ENCODE results near the gene B3GLCT. TPM values are rescaled to one million over a fixed set of nuclear protein-coding genes. Genes with fewer than 3 reads are reported as not detected.

B3GLCT gene
- total and polyA plus RNA-seq, 4 donors: 0.88 to 8.3 (median 4.9) TPM

DNA sequence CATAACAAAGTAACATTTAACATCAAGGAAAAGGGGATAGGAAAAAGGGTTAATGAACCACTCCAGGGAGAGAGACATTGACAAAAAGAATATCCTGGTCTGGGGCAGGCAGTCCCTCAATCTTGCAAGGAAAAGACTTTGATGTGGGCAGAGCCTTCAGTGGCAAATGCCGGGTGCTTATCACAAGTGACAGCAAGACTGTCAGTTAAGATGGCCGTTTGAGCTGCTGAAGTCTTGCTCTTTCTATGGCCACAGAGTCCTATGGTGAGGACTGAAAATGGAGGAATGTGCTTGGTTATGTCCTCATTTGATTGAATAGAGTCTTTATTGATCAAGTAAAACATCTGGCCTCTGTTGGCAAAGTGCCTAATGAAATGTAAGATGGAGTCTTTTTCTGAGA lies 112.1 kb downstream of the B3GLCT start:
- Histone ChIP-seq H3K36me3 (ENCODE audit: control insufficient read depth in 1 of 2, insufficient read depth in 2 of 2, low read length in 1 of 2) (no peaks in the 10 kb centered on the region), H3K4me3 (ENCODE audit: low read length in 2 of 2) (no peak overlapping the region), H3K4me1 (ENCODE audit: control insufficient read depth in 1 of 2, insufficient read depth in 2 of 2, low read length in 2 of 2) (no peaks in the 10 kb centered on the region), H3K9me3 (ENCODE audit: control insufficient read depth, low read length) (peaks cover 3% of the 10 kb centered on the region), H3K27ac (ENCODE audit: low read depth in 1 of 2, low read length in 2 of 2) (no peak overlapping the region), H3K27me3 (ENCODE audit: control insufficient read depth in 1 of 2, insufficient read depth in 2 of 2, low read length in 1 of 2) (no peaks in the 10 kb centered on the region)
- ATAC-seq (ENCODE audit: low FRiP score) (no peak), DNase-seq (no peak)
- WGBS, 2 donors: 64 to 70% methylated on average over 2 of the region's 2 CpGs
- intact Hi-C loops (cut with DNase I): no loop called here

DNA sequence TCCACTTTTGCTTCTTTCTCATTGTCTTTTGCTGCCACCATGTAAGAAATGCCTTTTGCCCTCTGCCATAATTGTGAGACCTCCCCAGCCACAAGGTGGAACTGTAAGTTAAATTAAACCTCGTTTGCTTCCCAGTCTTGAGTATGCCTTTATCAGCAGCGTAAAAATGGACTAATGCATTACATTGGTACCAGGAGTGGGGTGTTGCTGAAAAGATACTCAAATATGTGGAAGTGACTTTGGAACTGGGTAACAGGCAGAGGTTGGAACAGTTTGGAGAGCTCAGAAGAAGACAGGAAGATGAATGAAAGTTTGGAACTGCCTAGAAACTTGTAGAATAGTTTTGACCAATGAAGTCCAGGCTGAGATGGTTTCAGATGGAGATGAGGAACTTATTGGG lies 115.2 kb downstream of the B3GLCT start:
- ATAC-seq (ENCODE audit: low FRiP score) (no peak), DNase-seq (no peak)
- Histone ChIP-seq H3K4me3 (ENCODE audit: low read length in 2 of 2) (no peak overlapping the region), H3K36me3 (ENCODE audit: control insufficient read depth in 1 of 2, insufficient read depth in 2 of 2, low read length in 1 of 2) (no peaks in the 10 kb centered on the region), H3K27me3 (ENCODE audit: control insufficient read depth in 1 of 2, insufficient read depth in 2 of 2, low read length in 1 of 2) (no peaks in the 10 kb centered on the region), H3K9me3 (ENCODE audit: control insufficient read depth, low read length) (peaks cover 3% of the 10 kb centered on the region), H3K4me1 (ENCODE audit: control insufficient read depth in 1 of 2, insufficient read depth in 2 of 2, low read length in 2 of 2) (no peaks in the 10 kb centered on the region), H3K27ac (ENCODE audit: low read depth in 1 of 2, low read length in 2 of 2) (no peak overlapping the region)
- WGBS, 2 donors: 86 to 90% methylated on average over 2 of the region's 2 CpGs
- intact Hi-C loops (cut with DNase I): no loop called here

DNA sequence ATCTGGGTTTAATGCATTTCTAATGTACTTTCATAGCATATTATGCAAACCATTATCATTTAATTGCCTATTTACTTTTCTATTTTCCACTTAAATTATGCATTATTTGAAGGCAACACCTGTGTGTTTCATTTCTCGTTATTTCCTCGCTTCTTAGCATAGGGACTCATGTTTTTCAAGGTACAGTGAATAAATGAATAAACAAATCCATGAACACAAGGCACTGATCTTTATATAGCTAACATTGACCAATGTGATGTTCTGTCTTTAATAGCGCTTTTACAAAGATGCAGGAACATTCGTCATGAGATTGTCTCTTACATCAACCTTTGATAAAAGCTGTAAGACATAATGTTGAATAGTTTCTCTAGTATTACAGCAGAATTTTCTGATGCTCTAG lies 121.2 kb downstream of the B3GLCT start:
- no peaks in the 10 kb centered on the region for H3K9me3 ChIP-seq (ENCODE audit: control insufficient read depth, low read length)
- no peak for DNase-seq
- no peak for ATAC-seq (ENCODE audit: low FRiP score)
- no peaks in the 10 kb centered on the region for H3K4me1 ChIP-seq (ENCODE audit: control insufficient read depth in 1 of 2, insufficient read depth in 2 of 2, low read length in 2 of 2)
- intact Hi-C loops (cut with DNase I): no loop called here
- H3K4me3 ChIP-seq (ENCODE audit: low read length in 2 of 2): no peak overlapping the region
- no peak overlapping the region for H3K27ac ChIP-seq (ENCODE audit: low read depth in 1 of 2, low read length in 2 of 2)
- H3K36me3 ChIP-seq (ENCODE audit: control insufficient read depth in 1 of 2, insufficient read depth in 2 of 2, low read length in 1 of 2): no peaks in the 10 kb centered on the region
- H3K27me3 ChIP-seq (ENCODE audit: control insufficient read depth in 1 of 2, insufficient read depth in 2 of 2, low read length in 1 of 2): no peaks in the 10 kb centered on the region
- 96 to 97% methylated on average over 4 of the region's 4 CpGs for WGBS, 2 donors

DNA sequence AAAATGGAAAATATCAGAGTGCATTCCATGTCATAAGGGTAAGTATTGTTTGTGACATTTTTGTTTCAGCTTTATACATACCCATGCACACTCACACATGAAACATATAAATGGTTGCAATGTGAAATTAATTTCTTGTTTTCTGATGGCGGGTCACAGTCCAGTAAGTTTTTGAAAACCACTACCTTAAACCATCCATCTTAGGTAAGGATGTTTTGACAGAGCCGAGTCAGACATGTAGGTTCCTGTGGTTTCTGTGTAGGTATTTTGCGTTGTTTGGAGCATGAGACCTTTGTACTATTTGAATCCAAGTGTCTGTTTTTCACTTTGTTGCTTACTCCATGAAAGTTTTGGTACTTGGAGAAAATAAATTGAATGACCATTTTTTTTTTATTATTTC lies 121.7 kb downstream of the B3GLCT start:
- 94 to 96% methylated on average over 3 of the region's 3 CpGs for WGBS, 2 donors
- no peaks in the 10 kb centered on the region for H3K9me3 ChIP-seq (ENCODE audit: control insufficient read depth, low read length)
- ATAC-seq (ENCODE audit: low FRiP score) (no peak), DNase-seq (no peak)
- no peak overlapping the region for H3K27ac ChIP-seq (ENCODE audit: low read depth in 1 of 2, low read length in 2 of 2)
- intact Hi-C loops (cut with DNase I): no loop called here
- no peak overlapping the region for H3K4me3 ChIP-seq (ENCODE audit: low read length in 2 of 2)
- no peaks in the 10 kb centered on the region for H3K27me3 ChIP-seq (ENCODE audit: control insufficient read depth in 1 of 2, insufficient read depth in 2 of 2, low read length in 1 of 2)
- no peaks in the 10 kb centered on the region for H3K36me3 ChIP-seq (ENCODE audit: control insufficient read depth in 1 of 2, insufficient read depth in 2 of 2, low read length in 1 of 2)
- no peaks in the 10 kb centered on the region for H3K4me1 ChIP-seq (ENCODE audit: control insufficient read depth in 1 of 2, insufficient read depth in 2 of 2, low read length in 2 of 2)

DNA sequence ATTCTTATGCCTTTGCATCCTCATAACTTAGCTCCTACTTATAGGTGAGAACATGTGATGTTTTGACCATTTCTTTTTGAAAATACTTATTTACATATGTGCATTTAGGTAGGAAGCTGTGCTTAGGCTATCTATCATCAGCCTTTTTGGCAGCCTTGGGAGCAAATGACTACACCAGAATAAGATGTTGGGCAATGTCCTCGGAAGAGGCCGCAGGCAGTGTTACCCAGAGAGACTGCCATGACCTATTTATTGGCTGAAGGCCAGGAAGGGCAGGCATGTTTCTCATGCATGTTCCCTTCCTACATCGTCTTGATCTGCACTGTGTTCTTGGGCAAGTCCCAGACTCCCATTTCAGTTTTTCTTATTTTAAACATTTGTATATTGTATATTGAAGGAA lies 122.3 kb downstream of the B3GLCT start:
- Histone ChIP-seq H3K27me3 (ENCODE audit: control insufficient read depth in 1 of 2, insufficient read depth in 2 of 2, low read length in 1 of 2) (no peaks in the 10 kb centered on the region), H3K4me1 (ENCODE audit: control insufficient read depth in 1 of 2, insufficient read depth in 2 of 2, low read length in 2 of 2) (no peaks in the 10 kb centered on the region), H3K4me3 (ENCODE audit: low read length in 2 of 2) (no peak overlapping the region), H3K27ac (ENCODE audit: low read depth in 1 of 2, low read length in 2 of 2) (no peak overlapping the region), H3K36me3 (ENCODE audit: control insufficient read depth in 1 of 2, insufficient read depth in 2 of 2, low read length in 1 of 2) (no peaks in the 10 kb centered on the region), H3K9me3 (ENCODE audit: control insufficient read depth, low read length) (no peaks in the 10 kb centered on the region)
- ATAC-seq (ENCODE audit: low FRiP score): no peak
- no peak for DNase-seq
- intact Hi-C loops (cut with DNase I): no loop called here
- WGBS, 2 donors: 47 to 53% methylated on average over 3 of the region's 3 CpGs

DNA sequence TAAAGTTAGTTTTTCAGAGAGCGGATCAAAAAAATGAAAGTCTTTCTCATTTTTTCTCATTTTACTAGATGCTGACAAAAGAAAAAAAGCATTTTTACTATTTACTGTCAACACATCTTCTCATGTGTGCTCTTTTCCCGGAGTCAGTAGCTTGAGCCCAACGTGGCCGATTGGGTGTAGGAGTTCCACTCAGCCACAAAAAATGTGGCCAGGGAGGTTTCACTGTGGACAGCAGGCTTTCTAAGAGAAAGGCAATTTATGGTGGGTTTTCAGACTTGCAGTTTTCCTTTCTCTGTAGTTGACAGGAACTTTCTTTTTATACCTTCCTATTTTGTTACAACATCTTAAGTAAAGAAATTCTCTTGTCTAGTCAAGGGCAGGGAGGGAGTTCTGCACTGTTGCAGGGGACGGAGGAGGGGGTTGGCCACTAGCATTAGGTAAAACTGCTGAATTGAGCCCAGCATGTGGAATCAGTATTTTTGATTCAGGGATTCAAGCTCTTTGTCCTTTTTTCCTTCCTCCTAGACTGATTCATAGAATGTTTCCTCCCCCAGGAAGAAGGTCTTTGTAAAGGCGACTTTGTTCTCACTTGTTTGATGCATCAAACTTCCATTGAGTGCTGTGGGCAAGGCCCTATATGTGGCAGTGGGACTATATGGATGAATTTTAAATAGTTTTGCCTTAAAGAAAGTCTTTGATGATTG lies 123.1 kb downstream of the B3GLCT start:
- intact Hi-C loops (cut with DNase I): no loop called here
- no peaks in the 10 kb centered on the region for H3K36me3 ChIP-seq (ENCODE audit: control insufficient read depth in 1 of 2, insufficient read depth in 2 of 2, low read length in 1 of 2)

DNA sequence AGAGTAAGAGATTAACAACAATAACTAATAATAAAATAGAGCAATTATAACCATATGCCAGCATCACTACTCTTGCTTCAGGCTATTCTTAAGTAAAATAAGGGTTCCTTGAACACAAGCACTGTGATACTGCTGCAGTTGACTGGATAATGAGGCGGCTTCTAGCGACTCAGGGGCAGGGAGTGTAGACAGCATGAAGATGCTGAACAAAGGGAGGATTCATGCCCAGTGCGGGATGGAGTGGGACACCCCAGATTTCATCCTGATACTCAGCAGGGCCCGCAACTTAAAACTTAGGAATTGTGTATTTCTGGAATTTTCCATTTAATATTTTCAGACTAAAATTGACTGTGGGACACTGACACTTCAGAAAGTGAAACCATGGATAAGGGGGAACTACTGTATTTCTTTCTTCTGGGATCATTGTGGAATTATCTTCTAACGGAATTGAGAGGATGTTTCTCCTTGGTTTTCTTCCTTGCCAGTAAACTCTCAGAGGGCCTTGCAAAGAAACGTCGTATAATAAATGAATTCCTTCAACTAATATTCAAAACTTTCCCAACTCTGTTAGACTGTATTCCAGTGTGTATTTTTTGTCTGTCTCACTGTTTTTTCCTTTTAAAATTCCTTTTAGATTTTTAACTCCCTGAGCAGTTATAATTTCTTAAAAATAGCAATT lies 127.5 kb downstream of the B3GLCT start:
- Histone ChIP-seq H3K4me1 (ENCODE audit: control insufficient read depth in 1 of 2, insufficient read depth in 2 of 2, low read length in 2 of 2) (no peaks in the 10 kb centered on the region), H3K27me3 (ENCODE audit: control insufficient read depth in 1 of 2, insufficient read depth in 2 of 2, low read length in 1 of 2) (no peaks in the 10 kb centered on the region), H3K36me3 (ENCODE audit: control insufficient read depth in 1 of 2, insufficient read depth in 2 of 2, low read length in 1 of 2) (peaks cover 0 to 3% of the 10 kb centered on the region in 2 donors), H3K4me3 (ENCODE audit: low read length in 2 of 2) (no peak overlapping the region), H3K27ac (ENCODE audit: low read depth in 1 of 2, low read length in 2 of 2) (no peak overlapping the region), H3K9me3 (ENCODE audit: control insufficient read depth, low read length) (no peaks in the 10 kb centered on the region)
- 66 to 75% methylated on average over 7 of the region's 7 CpGs for WGBS, 2 donors
- no peak for DNase-seq
- ATAC-seq (ENCODE audit: low FRiP score): no peak
- intact Hi-C loops (cut with DNase I): no loop called here

More for the DNA sequence above, 123.1 kb downstream of the B3GLCT start:
- ATAC-seq (ENCODE audit: low FRiP score) (no peak), DNase-seq (no peak)
- no peaks in the 10 kb centered on the region for H3K9me3 ChIP-seq (ENCODE audit: control insufficient read depth, low read length)
- H3K4me3 ChIP-seq (ENCODE audit: low read length in 2 of 2): no peak overlapping the region
- no peaks in the 10 kb centered on the region for H3K4me1 ChIP-seq (ENCODE audit: control insufficient read depth in 1 of 2, insufficient read depth in 2 of 2, low read length in 2 of 2)
- no peak overlapping the region for H3K27ac ChIP-seq (ENCODE audit: low read depth in 1 of 2, low read length in 2 of 2)
- H3K27me3 ChIP-seq (ENCODE audit: control insufficient read depth in 1 of 2, insufficient read depth in 2 of 2, low read length in 1 of 2): no peaks in the 10 kb centered on the region
- WGBS, 2 donors: 93 to 95% methylated on average over 6 of the region's 6 CpGs

DNA sequence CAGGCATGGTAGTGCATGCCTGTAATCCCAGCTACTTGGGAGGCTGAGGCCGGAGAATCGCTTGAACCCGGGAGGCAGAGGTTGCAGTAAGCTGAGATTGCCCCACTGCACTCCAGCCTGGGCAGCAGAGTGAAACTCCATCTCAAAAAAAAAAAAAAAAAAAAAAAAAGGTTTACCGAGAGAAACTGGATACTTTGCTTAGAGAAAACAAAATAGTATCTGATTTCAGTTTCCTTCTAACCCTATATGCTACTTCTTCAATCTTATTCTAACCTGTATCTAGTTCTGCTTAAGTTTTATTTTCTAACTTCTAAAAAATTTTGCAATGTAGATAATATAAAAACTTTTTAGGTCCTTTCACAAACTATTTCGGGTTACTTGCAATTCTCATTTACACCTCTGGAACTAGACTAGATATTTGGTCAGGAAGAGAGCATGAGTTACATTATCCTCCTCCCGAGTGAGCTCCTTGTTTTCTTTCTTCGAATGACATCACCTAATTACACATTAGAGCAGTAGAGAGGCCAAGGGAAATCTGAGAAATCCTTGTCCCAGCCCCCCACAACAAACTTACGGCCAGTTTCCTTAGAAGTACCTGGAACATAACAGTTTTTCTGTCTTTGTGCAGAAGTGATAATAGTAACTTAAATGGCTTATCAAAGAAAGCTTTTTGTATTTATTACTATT lies 128.9 kb downstream of the B3GLCT start:
- H3K9me3 ChIP-seq (ENCODE audit: control insufficient read depth, low read length): no peaks in the 10 kb centered on the region
- no peaks in the 10 kb centered on the region for H3K4me1 ChIP-seq (ENCODE audit: control insufficient read depth in 1 of 2, insufficient read depth in 2 of 2, low read length in 2 of 2)
- no peak for ATAC-seq (ENCODE audit: low FRiP score)
- DNase-seq: no peak
- H3K36me3 ChIP-seq (ENCODE audit: control insufficient read depth in 1 of 2, insufficient read depth in 2 of 2, low read length in 1 of 2): peaks cover 0 to 3% of the 10 kb centered on the region in 2 donors
- intact Hi-C loops (cut with DNase I): no loop called here
- 66 to 70% methylated on average over 8 of the region's 8 CpGs for WGBS, 2 donors
- H3K27ac ChIP-seq (ENCODE audit: low read depth in 1 of 2, low read length in 2 of 2): no peak overlapping the region
- no peaks in the 10 kb centered on the region for H3K27me3 ChIP-seq (ENCODE audit: control insufficient read depth in 1 of 2, insufficient read depth in 2 of 2, low read length in 1 of 2)
- no peak overlapping the region for H3K4me3 ChIP-seq (ENCODE audit: low read length in 2 of 2)

DNA sequence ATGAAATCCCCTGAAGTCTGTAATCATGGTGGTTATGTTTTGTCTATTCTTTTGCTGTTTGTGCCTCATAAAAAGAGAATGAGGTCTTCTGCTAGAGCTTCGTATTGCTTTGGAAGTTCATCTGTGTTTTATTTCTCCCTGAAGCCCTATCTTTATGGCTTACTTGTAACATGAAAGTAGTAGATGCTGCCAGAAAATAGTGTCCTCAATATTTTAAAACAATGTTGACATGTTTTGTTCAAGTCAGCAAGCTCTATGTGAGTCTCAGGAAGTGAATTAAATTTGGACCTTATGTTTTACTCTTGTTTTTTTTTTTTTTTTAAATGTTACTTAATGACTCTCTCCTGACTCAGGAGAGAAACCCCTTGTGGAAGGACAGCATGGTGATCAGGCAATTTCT lies 130.5 kb downstream of the B3GLCT start:
- Histone ChIP-seq H3K4me1 (ENCODE audit: control insufficient read depth in 1 of 2, insufficient read depth in 2 of 2, low read length in 2 of 2) (no peaks in the 10 kb centered on the region), H3K4me3 (ENCODE audit: low read length in 2 of 2) (no peak overlapping the region), H3K27ac (ENCODE audit: low read depth in 1 of 2, low read length in 2 of 2) (no peak overlapping the region), H3K9me3 (ENCODE audit: control insufficient read depth, low read length) (no peaks in the 10 kb centered on the region), H3K36me3 (ENCODE audit: control insufficient read depth in 1 of 2, insufficient read depth in 2 of 2, low read length in 1 of 2) (peaks cover 0 to 3% of the 10 kb centered on the region in 2 donors), H3K27me3 (ENCODE audit: control insufficient read depth in 1 of 2, insufficient read depth in 2 of 2, low read length in 1 of 2) (no peaks in the 10 kb centered on the region)
- DNase-seq (no peak), ATAC-seq (ENCODE audit: low FRiP score) (no peak)
- WGBS, 2 donors: 89 to 90% methylated on average over 1 of the region's 1 CpG
- intact Hi-C loops (cut with DNase I): no loop called here

Measured in aorta (tissue), 5 donors.